Amniotic epithelial cell (primary cell): ENCODE measurements around the gene RPS6KA2.

ENCODE experiments used
- DNase-seq: peaks from one replicate; pipeline ENCODE4 v3.0.0-alpha.2; 2010; ENCODE audit warnings: low read depth

RPS6KA2 gene

GRCh38 chr6:166466178-166467122, 160.6 kb downstream of the RPS6KA2 start:
- peak; percentile 92 for DNase-seq

- DNase-seq, result peak; percentile 11
Measured at GRCh38 chr6:166465671-166466087, 161.4 kb downstream of the RPS6KA2 start.

GRCh38 chr6:166465003-166465399, 162.1 kb downstream of the RPS6KA2 start:
- peak; percentile 25 for DNase-seq

GRCh38 chr6:166464068-166465002, 162.7 kb downstream of the RPS6KA2 start:
- DNase-seq, result no peak

GRCh38 chr6:166463359-166464067, 163.5 kb downstream of the RPS6KA2 start:
- no peak for DNase-seq

- no peak for DNase-seq
Measured at GRCh38 chr6:166462461-166463135, 164.5 kb downstream of the RPS6KA2 start.

- no peak for DNase-seq
Measured at GRCh38 chr6:166461821-166462460, 165.1 kb downstream of the RPS6KA2 start.

GRCh38 chr6:166460473-166461437, 166.3 kb downstream of the RPS6KA2 start:
- no peak for DNase-seq

- no peak for DNase-seq
Measured at GRCh38 chr6:166459906-166460305, 167.1 kb downstream of the RPS6KA2 start.

GRCh38 chr6:166459272-166459671, 167.8 kb downstream of the RPS6KA2 start:
- no peak for DNase-seq

- peak; percentile 11 for DNase-seq
Measured at GRCh38 chr6:166456395-166457156, 170.5 kb downstream of the RPS6KA2 start.

- no peak for DNase-seq
Measured at GRCh38 chr6:166454692-166455515, 172.1 kb downstream of the RPS6KA2 start.

GRCh38 chr6:166453651-166454050, 173.4 kb downstream of the RPS6KA2 start:
- DNase-seq, result no peak

- no peak for DNase-seq
Measured at GRCh38 chr6:166450167-166450873, 176.7 kb downstream of the RPS6KA2 start.

- DNase-seq, result no peak
Measured at GRCh38 chr6:166449641-166450040, 177.4 kb downstream of the RPS6KA2 start.

GRCh38 chr6:166449036-166449435, 178.0 kb downstream of the RPS6KA2 start:
- DNase-seq, result no peak

- no peak for DNase-seq
Measured at GRCh38 chr6:166448432-166448831, 178.6 kb downstream of the RPS6KA2 start.
